ENCODE results near the gene ROM1. TPM values are rescaled to one million over a fixed set of nuclear protein-coding genes. Genes with fewer than 3 reads are reported as not detected.
"Not testable (repeated sequence)": the region's sequence is repeated elsewhere in the genome, so short reads cannot be mapped to it uniquely, and the experiment has no call there.

The ROM1 gene
- total RNA-seq, 1 experiment from 2014 or later, result 2.7 TPM

DNA sequence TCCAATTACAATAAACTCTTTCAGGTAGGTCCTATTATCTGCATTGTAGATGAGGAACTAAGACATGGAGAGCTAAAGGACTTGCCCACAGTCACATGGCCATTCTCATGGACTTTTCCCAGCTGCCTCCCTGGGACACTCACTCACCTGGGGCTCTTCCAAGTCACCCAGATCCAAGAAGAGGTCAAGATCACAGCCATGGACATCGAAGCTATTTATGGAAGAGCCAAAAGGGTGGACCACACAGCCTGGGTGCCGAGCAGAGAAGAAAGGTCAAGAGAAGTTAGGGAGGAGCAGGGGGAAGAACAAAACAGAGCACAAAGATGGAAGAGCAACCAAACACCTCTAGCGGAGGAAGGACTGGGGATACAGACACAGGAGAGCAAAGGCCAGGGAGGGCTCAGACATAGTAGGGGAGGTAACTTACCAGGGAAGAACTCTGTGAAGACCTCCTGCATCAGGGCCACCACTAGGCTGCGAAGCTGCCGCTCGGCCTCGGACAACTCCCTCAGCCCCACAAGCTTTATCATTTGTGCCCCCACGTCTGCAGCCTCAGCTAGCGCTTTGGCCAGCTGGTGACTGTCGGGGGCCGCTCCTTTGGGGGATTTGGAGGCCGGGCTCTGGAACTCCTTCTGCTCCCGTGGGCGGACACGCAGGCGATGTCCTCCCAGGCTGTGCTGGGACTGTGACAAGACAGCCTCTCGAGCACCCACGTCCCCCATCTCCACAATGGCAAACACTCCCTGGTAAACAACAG, 31.9 kb upstream of the ROM1 start (continued):
- TF ChIP-seq, protein P1, sequence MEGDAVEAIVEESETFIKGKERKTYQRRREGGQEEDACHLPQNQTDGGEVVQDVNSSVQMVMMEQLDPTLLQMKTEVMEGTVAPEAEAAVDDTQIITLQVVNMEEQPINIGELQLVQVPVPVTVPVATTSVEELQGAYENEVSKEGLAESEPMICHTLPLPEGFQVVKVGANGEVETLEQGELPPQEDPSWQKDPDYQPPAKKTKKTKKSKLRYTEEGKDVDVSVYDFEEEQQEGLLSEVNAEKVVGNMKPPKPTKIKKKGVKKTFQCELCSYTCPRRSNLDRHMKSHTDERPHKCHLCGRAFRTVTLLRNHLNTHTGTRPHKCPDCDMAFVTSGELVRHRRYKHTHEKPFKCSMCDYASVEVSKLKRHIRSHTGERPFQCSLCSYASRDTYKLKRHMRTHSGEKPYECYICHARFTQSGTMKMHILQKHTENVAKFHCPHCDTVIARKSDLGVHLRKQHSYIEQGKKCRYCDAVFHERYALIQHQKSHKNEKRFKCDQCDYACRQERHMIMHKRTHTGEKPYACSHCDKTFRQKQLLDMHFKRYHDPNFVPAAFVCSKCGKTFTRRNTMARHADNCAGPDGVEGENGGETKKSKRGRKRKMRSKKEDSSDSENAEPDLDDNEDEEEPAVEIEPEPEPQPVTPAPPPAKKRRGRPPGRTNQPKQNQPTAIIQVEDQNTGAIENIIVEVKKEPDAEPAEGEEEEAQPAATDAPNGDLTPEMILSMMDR (IDR thresholded peaks at IDR 0.05 in 2 of 3, conservative IDR thresholded peaks at IDR 0.05 in 1 of 3; ENCODE audit: borderline replicate concordance in 1 of 3, insufficient read depth in 1 of 3, low read depth in 2 of 3, low read length in 2 of 3), result no peak
- no peak for TF ChIP-seq FOSL1 (IDR thresholded peaks at IDR 0.05; ENCODE audit: low read depth)
- no peak for TF ChIP-seq EZH2phosphoT487 (IDR thresholded peaks at IDR 0.05; ENCODE audit: borderline replicate concordance)
- TF ChIP-seq JUND (IDR thresholded peaks at IDR 0.05), result no peak
- TF ChIP-seq EZH2 (IDR thresholded peaks at IDR 0.05), result no peak
- TF ChIP-seq, protein P2, sequence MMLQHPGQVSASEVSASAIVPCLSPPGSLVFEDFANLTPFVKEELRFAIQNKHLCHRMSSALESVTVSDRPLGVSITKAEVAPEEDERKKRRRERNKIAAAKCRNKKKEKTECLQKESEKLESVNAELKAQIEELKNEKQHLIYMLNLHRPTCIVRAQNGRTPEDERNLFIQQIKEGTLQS (IDR thresholded peaks at IDR 0.05), result no peak
- TF ChIP-seq ZNF274 (IDR thresholded peaks at IDR 0.05; ENCODE audit: low read depth, low read length), result no peak

DNA sequence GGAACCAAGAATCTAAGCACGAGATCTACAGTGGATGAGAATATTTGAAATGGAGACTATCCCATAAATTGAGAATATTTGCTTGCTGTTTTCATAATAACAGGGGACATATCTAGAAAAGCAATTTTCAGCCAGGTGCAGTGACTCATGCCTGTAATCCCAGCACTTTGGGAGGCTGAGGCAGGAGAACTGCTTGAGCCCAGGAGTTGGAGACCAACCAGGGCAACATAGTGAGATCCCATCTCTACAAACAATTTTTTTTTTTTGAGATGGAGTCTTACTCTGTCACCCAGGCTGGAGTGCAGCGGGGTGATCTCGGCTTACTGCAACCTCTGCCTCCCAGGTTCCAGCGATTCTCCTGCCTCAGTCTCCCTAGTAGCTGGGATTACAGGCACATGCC, 31.3 kb upstream of the ROM1 start:
- H3K79me2 ChIP-seq (ENCODE audit: insufficient read depth, low read length), result peaks cover 22% of the 10 kb centered on the region
- H3K4me2 ChIP-seq (ENCODE audit: low read length); H3K27me3 ChIP-seq (ENCODE audit: insufficient read depth, low read length); H3K9me2 ChIP-seq (ENCODE audit: insufficient read depth); DNase-seq (ENCODE audit: low read depth, low spot score); intact Hi-C loops (cut with micrococcal nuclease); H3K9ac ChIP-seq (ENCODE audit: low read length); BruUV-seq (replicated peaks); H3K27ac ChIP-seq (ENCODE audit: low read depth, low read length); CTCF ChIA-PET; H3K4me1 ChIP-seq (ENCODE audit: control insufficient read depth in 1 of 2, insufficient read depth in 2 of 2, low read length in 2 of 2); H3K9me3 ChIP-seq (ENCODE audit: control insufficient read depth in 1 of 2, insufficient read depth in 1 of 2, low read depth in 1 of 2, low read length in 2 of 2); ATAC-seq; RAD21 ChIA-PET (ENCODE audit: low non-redundant PET in 1 of 2, low total read pairs in 2 of 2, uncharacterized antibody in 2 of 2, unreplicated experiment in 2 of 2); H4K20me1 ChIP-seq (ENCODE audit: insufficient read depth); H3K4me3 ChIP-seq (replicated peaks in 1 of 2; ENCODE audit: low read depth in 1 of 2, low read length in 2 of 2); H2AFZ ChIP-seq (ENCODE audit: low read depth, low read length, poor library complexity, severe bottlenecking): not testable (repeated sequence)
- POLR2A ChIA-PET, result interaction anchor here (3.8 kb wide), 1 partner anchor 8 kb away, joined by 13 read pairs; the partner anchor contains the start of gene EEF1G
- peaks cover 27 to 39% of the 10 kb centered on the region in 2 experiments for H3K36me3 ChIP-seq (ENCODE audit: control insufficient read depth in 1 of 2, insufficient read depth in 2 of 2, low read length in 2 of 2)

DNA sequence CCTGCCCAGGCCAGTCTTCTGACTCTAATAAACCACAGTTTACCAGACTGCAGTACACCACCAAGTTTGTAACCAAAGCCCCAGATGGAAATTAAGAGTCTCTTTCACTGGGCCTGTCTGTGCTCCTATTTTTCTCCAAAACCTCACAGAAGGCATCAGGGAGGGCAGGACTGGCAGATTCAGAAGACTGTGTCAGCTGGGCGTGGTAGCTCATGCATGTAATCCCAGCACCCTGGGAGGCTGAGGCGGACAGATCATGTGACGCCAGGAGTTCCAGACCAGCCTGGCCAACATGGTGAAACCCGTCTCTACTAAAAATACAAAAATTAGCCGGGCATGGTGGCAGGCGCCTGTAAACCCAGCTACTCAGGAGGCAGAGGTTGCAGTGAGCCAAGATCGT, 27.7 kb upstream of the ROM1 start:
- BruUV-seq (replicated peaks); H3K9me3 ChIP-seq (ENCODE audit: control insufficient read depth in 1 of 2, insufficient read depth in 1 of 2, low read depth in 1 of 2, low read length in 2 of 2); DNase-seq (ENCODE audit: low read depth, low spot score); H3K27ac ChIP-seq (ENCODE audit: low read depth, low read length); H2AFZ ChIP-seq (ENCODE audit: low read depth, low read length, poor library complexity, severe bottlenecking); H3K9me2 ChIP-seq (ENCODE audit: insufficient read depth); H3K4me3 ChIP-seq (replicated peaks in 1 of 2; ENCODE audit: low read depth in 1 of 2, low read length in 2 of 2); H3K4me2 ChIP-seq (ENCODE audit: low read length); intact Hi-C loops (cut with micrococcal nuclease); H3K27me3 ChIP-seq (ENCODE audit: insufficient read depth, low read length); H4K20me1 ChIP-seq (ENCODE audit: insufficient read depth); RAD21 ChIA-PET (ENCODE audit: low non-redundant PET in 1 of 2, low total read pairs in 2 of 2, uncharacterized antibody in 2 of 2, unreplicated experiment in 2 of 2); H3K9ac ChIP-seq (ENCODE audit: low read length); ATAC-seq: not testable (repeated sequence)
- peaks cover 9 to 14% of the 10 kb centered on the region in 2 experiments for H3K4me1 ChIP-seq (ENCODE audit: control insufficient read depth in 1 of 2, insufficient read depth in 2 of 2, low read length in 2 of 2)
- peaks cover 33 to 41% of the 10 kb centered on the region in 2 experiments for H3K36me3 ChIP-seq (ENCODE audit: control insufficient read depth in 1 of 2, insufficient read depth in 2 of 2, low read length in 2 of 2)
- POLR2A ChIA-PET, result interaction anchor here (3.8 kb wide), 1 partner anchor 11 kb away, joined by 13 read pairs; the partner anchor contains the start of gene EEF1G
- CTCF ChIA-PET, result interaction anchor here (1.5 kb wide), 1 partner anchor 161 kb away, joined by 5 read pairs; no protein-coding TSS in a partner anchor
- peaks cover 50% of the 10 kb centered on the region for H3K79me2 ChIP-seq (ENCODE audit: insufficient read depth, low read length)
